ENCODE results near the gene TUBB3. TPM values are rescaled to one million over a fixed set of nuclear protein-coding genes. Genes with fewer than 3 reads are reported as not detected.

Gene TUBB3
- 1 to 10 TPM in 2 of 4 donors, not detected in 2; 1.8 to 7.0 TPM for total RNA-seq

- TF ChIP-seq CTCF (IDR thresholded peaks at IDR 0.05; ENCODE audit: low read depth) = no peak
These were observed at the start of gene TUBB3 for GRCh38 chr16:89922884-89923639. TSS of gene TUBB3 (plus strand) at chr16:89923342. CDS start at chr16:89923402, 60 bp downstream.

- no peak for TF ChIP-seq CTCF (IDR thresholded peaks at IDR 0.05; ENCODE audit: low read depth)
These were observed 49.0 kb upstream of the TUBB3 start for GRCh38 chr16:89873972-89874689.

GRCh38 chr16:89880477-89881367 is 42.4 kb upstream of the TUBB3 start:
- TF ChIP-seq CTCF (IDR thresholded peaks at IDR 0.05; ENCODE audit: low read depth) = no peak

- no peak for TF ChIP-seq CTCF (IDR thresholded peaks at IDR 0.05; ENCODE audit: low read depth)
These were observed 41.8 kb upstream of the TUBB3 start for GRCh38 chr16:89881368-89881730.

GRCh38 chr16:89883346-89884040 is 39.6 kb upstream of the TUBB3 start:
- no peak for TF ChIP-seq CTCF (IDR thresholded peaks at IDR 0.05; ENCODE audit: low read depth)

GRCh38 chr16:89884041-89884421 is 39.1 kb upstream of the TUBB3 start:
- no peak for TF ChIP-seq CTCF (IDR thresholded peaks at IDR 0.05; ENCODE audit: low read depth)
